ENCODE measurements around the gene BCL3. TPM values are rescaled to one million over a fixed set of nuclear protein-coding genes. Genes with fewer than 3 reads are reported as not detected.

BCL3 gene
- total and polyA plus RNA-seq, 2 of the 13 experiments (the other 11 are each of a cell fraction or from before 2014, with no cell fraction given) = 2.3 to 4.0 TPM

GRCh38 chr19:44746946-44747738 is 1.4 kb upstream of the BCL3 start (continued):
- no peak for TF ChIP-seq PRDM4 (CRISPR knock-in tag; IDR thresholded peaks at IDR 0.05; ENCODE audit: borderline replicate concordance)
- TF ChIP-seq MYC (CRISPR knock-in tag; IDR thresholded peaks at IDR 0.05; ENCODE audit: borderline replicate concordance) = peak; percentile 44
- no peak for TF ChIP-seq SNRNP70 (IDR thresholded peaks at IDR 0.05; ENCODE audit: low read depth, low read length)
- peak; percentile 35 for TF ChIP-seq YEATS4 (CRISPR knock-in tag; IDR thresholded peaks at IDR 0.05; ENCODE audit: borderline replicate concordance)
- peak; percentile 93 for TF ChIP-seq RARA (CRISPR knock-in tag; IDR thresholded peaks at IDR 0.05)
- peak; percentile 90 for TF ChIP-seq PATZ1 (CRISPR knock-in tag; IDR thresholded peaks at IDR 0.05)
- TF ChIP-seq BRF2 (CRISPR knock-in tag; IDR thresholded peaks at IDR 0.05) = no peak
- TF ChIP-seq ZNF629 (CRISPR knock-in tag; conservative IDR thresholded peaks at IDR 0.05) = peak; percentile 99
- TF ChIP-seq AHDC1 (CRISPR knock-in tag; IDR thresholded peaks at IDR 0.05; ENCODE audit: borderline replicate concordance) = no peak
- TF ChIP-seq ZNF282 (IDR thresholded peaks at IDR 0.05; ENCODE audit: partially characterized antibody) = no peak
- TF ChIP-seq TEAD3 (CRISPR knock-in tag; optimal IDR thresholded peaks at IDR 0.05; ENCODE audit: borderline replicate concordance) = peak; percentile 9
- TF ChIP-seq TRIM24 (CRISPR knock-in tag; IDR thresholded peaks at IDR 0.05) = no peak
- 0 out of 2 replicates have a peak, but pooled peaks have one; percentile 25 for TF ChIP-seq SALL2 (CRISPR knock-in tag; IDR thresholded peaks at IDR 0.05)
- peak; percentile 19; the same call in 1 of the 2 replicates for TF ChIP-seq CEBPG (CRISPR knock-in tag; IDR thresholded peaks at IDR 0.05)
- no peak for TF ChIP-seq KLF6 (CRISPR knock-in tag; IDR thresholded peaks at IDR 0.05)
